Activated T-cell treated with anti-CD3 and anti-CD28 coated beads, Interleukin-2, amount 50 U/mL, for 24 hours (primary cell): ENCODE measurements around the gene ACOX3.

Experiments used
- DNase-seq: peaks from one replicate; pipeline ENCODE4 v3.0.0-alpha.2; 2020
- H3K27ac Mint-ChIP-seq: 2 replicates; pipeline ENCODE4 v1.8.0; 2020; ENCODE audit warnings: mild to moderate bottlenecking, mixed read lengths
- H3K27me3 Mint-ChIP-seq: 2 replicates; pipeline ENCODE4 v1.8.0; 2020; ENCODE audit warnings: mixed read lengths
- H3K36me3 Mint-ChIP-seq: 2 replicates; pipeline ENCODE4 v1.8.0; 2020; ENCODE audit warnings: low read depth, mixed read lengths
- H3K4me1 Mint-ChIP-seq: 2 replicates; pipeline ENCODE4 v1.8.0; 2020; ENCODE audit warnings: low read depth, mixed read lengths
- H3K4me3 Mint-ChIP-seq: 2 replicates; pipeline ENCODE4 v1.8.0; 2020; ENCODE audit warnings: mild to moderate bottlenecking, moderate library complexity, mixed read lengths
- H3K9me3 Mint-ChIP-seq: 2 replicates; pipeline ENCODE4 v1.8.0; 2020; ENCODE audit warnings: mixed read lengths

The ACOX3 gene

DNA sequence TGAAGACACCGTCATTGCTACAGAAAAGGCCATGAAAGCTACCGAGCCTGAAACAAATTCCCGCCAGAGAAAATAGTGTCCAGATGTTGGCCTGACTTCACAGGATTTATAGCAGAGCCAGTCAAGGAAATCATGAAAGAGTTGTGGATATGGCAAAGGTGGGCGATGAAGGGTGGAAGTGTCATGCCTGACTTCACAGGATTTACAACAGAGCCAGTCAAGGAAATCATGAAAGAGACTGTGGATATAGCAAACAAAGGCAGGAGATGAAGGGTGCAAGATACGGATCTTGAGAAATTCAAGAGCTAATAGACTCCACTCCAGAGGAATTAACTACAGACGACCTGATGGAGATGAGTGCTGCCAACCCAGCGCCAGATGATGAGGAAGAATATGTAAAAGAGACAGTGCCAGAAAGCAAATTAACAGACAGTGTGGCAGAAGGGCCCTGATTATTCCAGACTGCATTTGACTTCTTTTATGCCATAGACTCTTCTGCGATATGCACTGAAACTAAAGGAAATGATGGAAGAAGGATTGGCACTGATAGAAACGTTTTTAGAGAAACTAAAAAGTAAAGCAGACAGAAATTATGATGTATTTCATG is 17.2 kb upstream of the ACOX3 start:
- H3K4me3 Mint-ChIP-seq: no peak overlapping the region
- H3K36me3 Mint-ChIP-seq: peaks cover 94% of the 10 kb centered on the region
- H3K9me3 Mint-ChIP-seq: no peaks in the 10 kb centered on the region
- no peak overlapping the region for H3K27ac Mint-ChIP-seq
- no peak for DNase-seq
- no peaks in the 10 kb centered on the region for H3K27me3 Mint-ChIP-seq
- H3K4me1 Mint-ChIP-seq: no peaks in the 10 kb centered on the region

DNA sequence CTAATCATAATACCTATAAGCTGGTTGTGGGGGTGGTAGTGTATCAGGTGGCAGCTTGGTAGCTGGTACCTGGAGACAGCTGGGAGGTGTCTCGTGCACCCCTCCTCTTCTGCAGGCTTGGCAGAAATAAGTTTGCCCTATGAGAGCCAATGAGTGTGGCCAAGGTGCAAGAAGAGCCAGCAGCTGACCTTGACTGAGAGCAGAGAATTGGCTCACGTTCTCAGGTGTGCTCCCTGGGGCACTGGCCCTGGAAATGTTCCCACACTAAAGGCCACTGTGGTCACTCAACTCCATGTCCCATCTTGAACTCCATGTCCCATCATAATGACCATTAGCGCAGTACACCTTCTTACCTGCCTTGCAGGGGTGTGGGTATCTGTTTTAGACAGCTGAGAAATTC is 13.4 kb upstream of the ACOX3 start:
- no peaks in the 10 kb centered on the region for H3K4me1 Mint-ChIP-seq
- no peak for DNase-seq
- H3K27me3 Mint-ChIP-seq: no peaks in the 10 kb centered on the region
- H3K9me3 Mint-ChIP-seq: no peaks in the 10 kb centered on the region
- H3K4me3 Mint-ChIP-seq: no peak overlapping the region
- peaks cover 96% of the 10 kb centered on the region for H3K36me3 Mint-ChIP-seq
- H3K27ac Mint-ChIP-seq: no peak overlapping the region

GRCh38 chr4:8451440-8452182 is 11.1 kb upstream of the ACOX3 start:
- no peak for DNase-seq
- Mint-ChIP-seq H3K36me3 (peaks cover 96% of the 10 kb centered on the region), H3K4me3 (no peak overlapping the region), H3K27me3 (no peaks in the 10 kb centered on the region), H3K27ac (no peak overlapping the region), H3K9me3 (no peaks in the 10 kb centered on the region), H3K4me1 (no peaks in the 10 kb centered on the region)

- DNase-seq: no peak
- Mint-ChIP-seq H3K36me3 (peaks cover 84% of the 10 kb centered on the region), H3K4me1 (peaks cover 41% of the 10 kb centered on the region), H3K27ac (peak overlapping the region; percentile 2), H3K4me3 (no peak overlapping the region), H3K9me3 (no peaks in the 10 kb centered on the region), H3K27me3 (no peaks in the 10 kb centered on the region)
These were observed 5.6 kb upstream of the ACOX3 start for GRCh38 chr4:8446122-8446521.

- no peak overlapping the region for H3K27ac Mint-ChIP-seq
- peaks cover 78% of the 10 kb centered on the region for H3K36me3 Mint-ChIP-seq
- no peak for DNase-seq
- no peaks in the 10 kb centered on the region for H3K27me3 Mint-ChIP-seq
- peaks cover 56% of the 10 kb centered on the region for H3K4me1 Mint-ChIP-seq
- no peaks in the 10 kb centered on the region for H3K9me3 Mint-ChIP-seq
- peak overlapping the region; percentile 95 for H3K4me3 Mint-ChIP-seq
These were observed 3.3 kb upstream of the ACOX3 start for GRCh38 chr4:8443801-8444200.

DNA sequence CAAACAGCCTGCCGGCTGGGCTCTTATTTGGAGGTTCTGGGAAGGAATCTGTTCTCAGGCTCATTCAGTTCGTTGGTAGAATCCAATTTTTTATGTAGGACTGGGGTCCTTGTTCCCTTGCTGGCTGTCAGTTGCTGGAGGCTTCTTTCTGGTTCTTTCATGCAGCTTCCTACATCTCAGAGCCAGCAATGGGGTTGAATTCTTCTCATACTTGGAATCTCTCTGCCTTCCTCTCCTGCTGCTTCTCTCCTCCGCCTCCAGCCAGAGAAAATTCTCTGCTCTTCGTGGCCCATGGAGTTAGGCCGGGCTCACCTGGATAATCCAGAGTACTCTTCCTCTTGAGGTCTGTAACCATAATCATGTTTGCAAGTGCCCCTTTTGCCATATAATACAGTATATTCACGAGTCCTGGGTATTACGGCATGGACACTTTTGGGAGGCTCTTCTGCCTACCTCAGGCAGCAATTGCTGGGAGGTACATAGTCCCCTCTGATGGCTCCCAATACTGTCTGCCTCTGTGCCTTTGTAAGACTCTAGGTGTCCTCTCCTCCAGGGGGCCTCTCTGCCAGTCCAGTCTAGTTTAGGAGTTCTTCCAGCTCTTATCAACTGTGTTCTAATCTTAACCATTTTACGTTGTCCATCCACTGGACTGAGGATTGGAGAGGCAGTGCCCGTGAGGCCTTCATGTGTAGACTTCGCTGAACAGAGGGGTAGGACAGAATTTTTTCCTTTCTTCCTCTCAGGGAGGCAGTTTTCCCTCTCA is 2.3 kb upstream of the ACOX3 start:
- peak overlapping the region; percentile 95 for H3K4me3 Mint-ChIP-seq
- H3K27me3 Mint-ChIP-seq: no peaks in the 10 kb centered on the region
- no peak for DNase-seq
- no peaks in the 10 kb centered on the region for H3K9me3 Mint-ChIP-seq
- H3K36me3 Mint-ChIP-seq: peaks cover 74% of the 10 kb centered on the region
- H3K27ac Mint-ChIP-seq: peak overlapping the region; percentile 4
- H3K4me1 Mint-ChIP-seq: peaks cover 66% of the 10 kb centered on the region

DNA sequence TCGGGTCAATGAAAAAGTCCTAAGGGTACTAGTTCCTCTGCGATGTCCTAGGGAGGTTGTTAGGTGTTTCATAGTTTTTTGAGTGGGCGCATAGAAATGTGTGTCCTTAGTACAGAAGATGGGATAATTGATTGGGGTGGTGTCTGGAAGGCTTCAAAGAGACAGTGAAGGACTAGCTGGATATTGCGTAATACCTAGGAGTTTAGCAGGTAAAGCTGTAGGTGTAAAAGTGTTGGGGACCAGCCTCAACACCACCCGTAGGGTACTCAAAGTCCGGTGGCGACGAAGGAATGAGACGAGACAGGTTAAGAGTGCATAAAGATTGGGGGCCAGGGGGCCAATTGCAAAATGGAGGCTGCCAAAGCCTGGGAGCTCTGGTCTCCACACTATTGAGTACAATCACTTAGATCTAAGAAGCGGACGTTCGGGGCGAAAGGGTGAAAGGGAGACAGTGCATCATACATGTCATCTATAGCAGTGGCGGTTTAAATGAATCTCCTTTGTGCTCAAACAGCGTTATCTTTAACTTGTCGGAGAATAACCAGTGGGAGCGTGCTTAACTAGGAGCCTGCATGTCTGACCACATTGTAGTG is 1.1 kb upstream of the ACOX3 start:
- H3K4me1 Mint-ChIP-seq: peaks cover 73% of the 10 kb centered on the region
- H3K27ac Mint-ChIP-seq: peak overlapping the region; percentile 57
- peaks cover 64% of the 10 kb centered on the region for H3K36me3 Mint-ChIP-seq
- no peaks in the 10 kb centered on the region for H3K9me3 Mint-ChIP-seq
- peak overlapping the region; percentile 95 for H3K4me3 Mint-ChIP-seq
- DNase-seq: no peak
- H3K27me3 Mint-ChIP-seq: no peaks in the 10 kb centered on the region

DNA sequence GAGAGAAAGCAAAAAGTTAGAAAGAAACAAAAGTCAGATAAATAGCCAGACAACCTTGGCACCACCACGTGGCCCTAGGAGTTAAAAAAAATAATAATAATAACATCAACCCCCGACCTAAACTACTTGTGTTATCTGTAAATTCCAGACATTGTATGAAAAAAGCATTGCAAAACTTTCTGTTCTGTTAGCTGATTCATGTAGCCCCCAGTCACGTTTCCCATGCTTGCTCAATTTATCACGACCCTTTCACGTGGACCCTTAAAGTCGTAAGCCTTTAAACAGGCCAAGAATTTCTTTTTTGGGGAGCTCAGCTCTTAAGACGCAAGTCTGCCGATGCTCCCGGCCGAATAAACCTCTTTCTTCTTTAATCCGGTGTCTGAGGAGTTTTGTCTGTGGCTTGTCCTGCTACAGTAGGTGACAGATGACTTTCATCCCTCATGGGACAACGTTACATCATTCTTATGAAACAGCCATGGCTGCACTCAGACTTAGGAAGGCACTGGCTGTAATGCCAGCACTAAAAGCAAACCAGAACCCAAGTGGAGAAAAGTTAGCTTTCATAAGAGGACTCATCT is 520 bp downstream of the ACOX3 start:
- DNase-seq: peak; percentile 54
- Mint-ChIP-seq H3K4me1 (peaks cover 79% of the 10 kb centered on the region), H3K27me3 (no peaks in the 10 kb centered on the region), H3K9me3 (no peaks in the 10 kb centered on the region), H3K27ac (peak overlapping the region; percentile 99), H3K4me3 (peak overlapping the region; percentile 95), H3K36me3 (peaks cover 59% of the 10 kb centered on the region)

DNA sequence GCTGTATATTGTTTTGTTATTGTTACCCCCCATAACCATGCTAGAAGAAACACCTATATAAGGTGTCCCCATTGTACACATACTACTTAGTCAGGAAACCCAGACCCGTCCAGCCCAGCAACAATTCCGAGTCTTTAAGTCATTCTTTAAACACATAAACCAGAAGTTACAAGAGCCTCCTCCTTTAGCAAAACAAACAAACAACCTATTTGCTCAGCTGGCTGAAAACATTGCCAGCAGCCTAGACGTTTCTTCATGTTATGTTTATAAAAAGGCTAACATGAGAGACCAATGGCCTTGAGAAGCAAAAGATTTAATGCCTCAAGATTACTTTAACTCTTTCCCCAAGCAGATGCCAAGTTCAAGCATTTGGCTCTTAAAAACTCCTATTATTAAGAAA is 1.4 kb downstream of the ACOX3 start:
- DNase-seq: no peak
- peak overlapping the region; percentile 95 for H3K4me3 Mint-ChIP-seq
- H3K27me3 Mint-ChIP-seq: no peaks in the 10 kb centered on the region
- H3K9me3 Mint-ChIP-seq: no peaks in the 10 kb centered on the region
- H3K27ac Mint-ChIP-seq: peak overlapping the region; percentile 99
- peaks cover 62% of the 10 kb centered on the region for H3K36me3 Mint-ChIP-seq
- peaks cover 81% of the 10 kb centered on the region for H3K4me1 Mint-ChIP-seq

- H3K27ac Mint-ChIP-seq: peak overlapping the region; percentile 99
- H3K4me1 Mint-ChIP-seq: peaks cover 76% of the 10 kb centered on the region
- peak overlapping the region; percentile 95 for H3K4me3 Mint-ChIP-seq
- no peak for DNase-seq
- no peaks in the 10 kb centered on the region for H3K27me3 Mint-ChIP-seq
- no peaks in the 10 kb centered on the region for H3K9me3 Mint-ChIP-seq
- H3K36me3 Mint-ChIP-seq: peaks cover 61% of the 10 kb centered on the region
These were observed 1.8 kb downstream of the ACOX3 start for GRCh38 chr4:8438743-8439142.

DNA sequence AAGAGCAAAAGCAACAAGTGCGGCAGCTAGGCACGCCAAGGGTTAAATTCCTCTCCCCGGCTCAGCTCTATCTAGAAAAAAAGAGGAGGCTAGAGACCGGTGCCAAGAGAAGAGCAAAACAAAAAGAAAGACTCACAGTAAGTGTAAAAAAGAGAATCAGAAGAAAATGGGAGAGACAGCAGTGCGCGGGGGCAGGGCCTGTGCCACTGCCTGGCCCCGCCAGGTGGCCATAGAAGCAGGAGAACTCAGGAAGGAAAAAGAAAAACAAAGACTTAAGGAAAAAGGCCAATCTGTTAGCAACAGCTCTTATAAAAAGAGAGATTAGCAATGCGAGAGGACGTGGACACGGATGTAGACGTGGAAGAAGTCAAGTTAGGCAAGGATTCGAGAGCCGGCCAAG is 3.2 kb downstream of the ACOX3 start:
- Mint-ChIP-seq H3K9me3 (no peaks in the 10 kb centered on the region), H3K4me1 (peaks cover 62% of the 10 kb centered on the region), H3K36me3 (peaks cover 52% of the 10 kb centered on the region), H3K4me3 (no peak overlapping the region), H3K27ac (no peak overlapping the region), H3K27me3 (no peaks in the 10 kb centered on the region)
- no peak for DNase-seq

- Mint-ChIP-seq H3K27me3 (no peaks in the 10 kb centered on the region), H3K4me3 (peak overlapping the region; percentile 81), H3K9me3 (no peaks in the 10 kb centered on the region), H3K27ac (peak overlapping the region; percentile 93), H3K36me3 (peaks cover 42% of the 10 kb centered on the region), H3K4me1 (peaks cover 49% of the 10 kb centered on the region)
- peak; percentile 51 for DNase-seq
These were observed 4.8 kb downstream of the ACOX3 start for GRCh38 chr4:8435656-8436121.

- H3K27ac Mint-ChIP-seq: peak overlapping the region; percentile 61
- no peak overlapping the region for H3K4me3 Mint-ChIP-seq
- H3K4me1 Mint-ChIP-seq: peaks cover 40% of the 10 kb centered on the region
- DNase-seq: no peak
- no peaks in the 10 kb centered on the region for H3K27me3 Mint-ChIP-seq
- H3K9me3 Mint-ChIP-seq: no peaks in the 10 kb centered on the region
- peaks cover 32% of the 10 kb centered on the region for H3K36me3 Mint-ChIP-seq
These were observed 6.1 kb downstream of the ACOX3 start for GRCh38 chr4:8434251-8435073.

- Mint-ChIP-seq H3K4me1 (peaks cover 35% of the 10 kb centered on the region), H3K4me3 (no peak overlapping the region)
These were observed 7.4 kb downstream of the ACOX3 start for GRCh38 chr4:8433136-8433535.

More at GRCh38 chr4:8433136-8433535, 7.4 kb downstream of the ACOX3 start:
- Mint-ChIP-seq H3K9me3 (no peaks in the 10 kb centered on the region), H3K27ac (no peak overlapping the region), H3K36me3 (peaks cover 26% of the 10 kb centered on the region), H3K27me3 (no peaks in the 10 kb centered on the region)
- no peak for DNase-seq
